ENCODE data around the gene COPZ2.

COPZ2 gene

DNA sequence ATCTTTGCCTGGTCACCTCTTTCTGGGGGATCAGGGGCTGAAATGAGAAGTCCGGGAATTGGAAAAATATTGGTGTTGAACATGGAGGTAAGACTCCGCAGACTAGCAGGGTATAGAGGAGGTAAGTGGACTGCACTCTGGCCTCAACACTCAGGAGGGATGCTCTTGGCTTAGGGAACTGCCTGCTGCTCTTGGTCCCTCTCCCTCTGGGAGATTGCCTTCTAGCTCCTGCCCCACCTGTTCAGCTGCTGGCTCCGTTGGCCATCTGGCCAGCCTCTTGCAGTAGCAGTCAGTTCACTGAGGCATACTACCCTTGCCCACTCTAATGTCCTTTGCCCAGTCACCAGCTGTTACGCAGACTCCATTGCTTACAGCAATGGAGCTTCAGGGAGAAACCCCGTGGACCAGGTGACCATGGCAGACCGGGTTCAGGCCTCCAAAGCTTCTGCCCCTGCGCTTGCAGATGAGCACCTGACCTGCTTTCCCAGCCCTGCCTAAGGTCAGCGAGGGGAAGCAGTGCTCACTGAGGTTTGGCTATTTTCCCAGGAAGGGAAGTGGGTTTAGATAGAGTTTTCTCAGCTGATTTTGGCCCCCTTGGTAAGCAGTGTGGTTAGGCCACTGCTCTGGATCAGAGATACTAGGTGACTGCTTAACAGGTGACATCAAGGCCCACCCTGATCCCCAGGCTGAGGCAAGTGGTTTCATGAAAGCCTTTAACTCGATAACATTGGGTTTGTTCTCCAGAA is 54.8 kb downstream of the COPZ2 start:
- no peak for DNase-seq

DNA sequence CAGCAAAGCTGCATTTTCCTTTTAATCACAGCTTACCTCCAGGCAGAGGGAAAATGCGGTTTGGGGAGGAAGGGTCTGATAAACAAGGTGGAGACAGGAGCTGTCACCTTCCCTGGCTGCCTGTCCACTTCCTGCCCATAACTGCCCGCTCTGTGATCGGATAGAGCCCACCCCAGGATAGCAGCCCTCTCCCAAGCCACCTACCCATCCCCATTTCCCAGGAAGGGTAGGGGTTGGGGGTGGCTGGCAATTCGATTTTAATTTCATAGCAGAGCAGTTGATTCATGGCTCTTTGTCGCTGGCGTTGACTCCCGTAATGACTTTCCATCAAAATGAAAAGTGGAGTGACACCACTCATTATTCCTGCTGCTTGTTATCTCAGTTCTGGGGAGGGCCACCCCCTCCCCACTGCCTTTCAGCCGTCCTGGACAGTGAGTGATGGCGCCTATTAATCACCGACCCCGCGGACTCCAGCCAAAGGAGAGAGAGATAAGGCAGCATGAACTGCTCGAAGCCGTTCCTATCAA is 55.4 kb downstream of the COPZ2 start:
- DNase-seq, result no peak

- no peak for DNase-seq
Observed at GRCh38 chr17:47981462-47981861, 56.1 kb downstream of the COPZ2 start.

GRCh38 chr17:47980541-47980940 is 57.1 kb downstream of the COPZ2 start:
- DNase-seq, result no peak

DNA sequence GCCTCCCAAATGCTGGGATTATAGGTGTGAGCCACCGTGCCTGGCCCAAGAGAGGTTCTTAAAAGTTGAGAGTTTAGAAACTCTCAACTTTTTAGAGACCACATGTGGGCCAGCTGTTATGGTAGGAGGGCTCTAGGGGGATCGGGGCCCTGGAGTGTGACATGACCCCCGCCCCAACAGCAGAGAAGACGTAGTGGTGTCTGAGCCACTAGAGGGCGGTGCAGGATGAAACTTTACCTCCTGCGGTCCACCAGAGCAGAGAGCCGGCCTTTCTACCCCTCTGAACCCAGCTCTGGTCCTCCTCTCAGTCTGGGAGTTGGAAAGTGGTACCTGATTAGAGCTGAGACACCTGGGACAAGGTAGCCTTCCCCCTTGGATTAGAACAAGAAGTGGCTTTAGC is 59.3 kb downstream of the COPZ2 start:
- DNase-seq, result peak; percentile 45
